ENCODE data around the gene DOC2B. TPM values are rescaled to one million over a fixed set of nuclear protein-coding genes. Genes with fewer than 3 reads are reported as not detected.

The DOC2B gene
- total RNA-seq, 4 donors from 2014 or later = 4.2 to 29.7 (median 6.1) TPM

DNA sequence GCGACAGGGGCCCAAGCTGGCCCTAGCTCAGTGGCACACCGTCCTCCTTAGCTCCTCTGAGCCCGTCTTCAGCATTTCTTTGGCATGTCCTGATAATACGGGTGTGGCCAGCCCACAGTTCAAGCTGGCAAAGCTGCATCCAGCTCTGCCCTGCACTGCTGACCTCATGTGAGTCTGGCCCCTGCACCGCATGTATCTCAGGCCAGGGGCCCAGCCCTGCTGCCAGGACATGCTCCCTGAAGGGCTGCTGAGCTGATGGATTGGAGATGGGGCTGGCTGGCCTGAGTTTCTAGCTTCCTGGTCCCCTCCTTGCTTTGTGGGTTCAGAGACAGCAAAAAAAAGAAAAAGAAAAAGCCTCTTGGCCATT, 2.4 kb downstream of the DOC2B start:
- Histone ChIP-seq H3K36me3 (no peaks in the 10 kb centered on the region), H3K27ac (no peak overlapping the region), H3K4me3 (no peak overlapping the region), H3K9me3 (no peaks in the 10 kb centered on the region), H3K4me1 (peaks cover 0 to 20% (median 5%) of the 10 kb centered on the region in 4 donors), H3K27me3 (peaks cover 0 to 20% of the 10 kb centered on the region in 2 donors)
- TF ChIP-seq, protein P1, sequence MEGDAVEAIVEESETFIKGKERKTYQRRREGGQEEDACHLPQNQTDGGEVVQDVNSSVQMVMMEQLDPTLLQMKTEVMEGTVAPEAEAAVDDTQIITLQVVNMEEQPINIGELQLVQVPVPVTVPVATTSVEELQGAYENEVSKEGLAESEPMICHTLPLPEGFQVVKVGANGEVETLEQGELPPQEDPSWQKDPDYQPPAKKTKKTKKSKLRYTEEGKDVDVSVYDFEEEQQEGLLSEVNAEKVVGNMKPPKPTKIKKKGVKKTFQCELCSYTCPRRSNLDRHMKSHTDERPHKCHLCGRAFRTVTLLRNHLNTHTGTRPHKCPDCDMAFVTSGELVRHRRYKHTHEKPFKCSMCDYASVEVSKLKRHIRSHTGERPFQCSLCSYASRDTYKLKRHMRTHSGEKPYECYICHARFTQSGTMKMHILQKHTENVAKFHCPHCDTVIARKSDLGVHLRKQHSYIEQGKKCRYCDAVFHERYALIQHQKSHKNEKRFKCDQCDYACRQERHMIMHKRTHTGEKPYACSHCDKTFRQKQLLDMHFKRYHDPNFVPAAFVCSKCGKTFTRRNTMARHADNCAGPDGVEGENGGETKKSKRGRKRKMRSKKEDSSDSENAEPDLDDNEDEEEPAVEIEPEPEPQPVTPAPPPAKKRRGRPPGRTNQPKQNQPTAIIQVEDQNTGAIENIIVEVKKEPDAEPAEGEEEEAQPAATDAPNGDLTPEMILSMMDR (IDR thresholded peaks at IDR 0.05) = no peak
- no peak for TF ChIP-seq POLR2A (IDR thresholded peaks at IDR 0.05)
- no peak for DNase-seq

DNA sequence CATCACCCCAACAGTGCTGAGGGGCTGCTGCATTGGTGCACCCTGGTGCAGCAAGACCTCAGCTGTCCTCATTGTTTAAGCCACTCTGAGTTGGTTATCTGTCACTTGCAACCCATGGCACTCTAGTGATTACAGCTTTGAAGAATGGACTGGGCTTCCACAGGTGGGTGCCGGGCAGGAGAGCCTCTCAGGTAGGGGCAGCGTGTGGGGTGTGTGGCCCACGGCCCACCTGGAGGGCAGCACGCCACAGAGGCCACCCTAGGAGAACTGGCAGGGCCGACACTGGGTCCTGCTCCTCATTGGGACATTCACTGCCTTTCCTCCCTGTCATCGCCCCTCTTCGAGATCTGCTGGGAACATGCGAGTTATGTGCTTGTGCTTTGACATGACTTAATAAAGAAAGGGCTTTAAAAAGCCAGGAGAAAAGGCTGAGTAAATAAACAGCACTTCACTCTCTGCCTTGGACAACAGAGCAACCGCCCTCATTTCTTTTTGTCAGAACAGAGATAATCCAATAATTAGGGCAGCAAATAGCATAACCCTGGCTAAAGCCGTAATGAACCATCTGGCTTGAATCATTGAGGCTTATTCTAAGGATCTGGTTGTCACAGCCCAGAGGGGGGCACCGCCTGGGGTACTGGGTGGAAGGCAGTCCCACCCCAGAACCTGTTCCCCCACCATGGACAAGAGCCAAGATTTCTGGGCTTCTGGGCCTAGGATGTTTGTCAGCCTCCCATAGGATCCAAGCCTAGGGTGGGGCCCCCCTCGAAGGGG, 3.0 kb downstream of the DOC2B start:
- H3K4me1 ChIP-seq = peaks cover 0 to 20% (median 5%) of the 10 kb centered on the region in 4 donors
- TF ChIP-seq, protein P1 (IDR thresholded peaks at IDR 0.05) = no peak
- TF ChIP-seq POLR2A (IDR thresholded peaks at IDR 0.05) = no peak
- no peak for DNase-seq
- H3K27me3 ChIP-seq = peaks cover 0 to 20% of the 10 kb centered on the region in 2 donors
- no peaks in the 10 kb centered on the region for H3K36me3 ChIP-seq
- H3K4me3 ChIP-seq = no peak overlapping the region
- H3K9me3 ChIP-seq = no peaks in the 10 kb centered on the region
- H3K27ac ChIP-seq = no peak overlapping the region

DNA sequence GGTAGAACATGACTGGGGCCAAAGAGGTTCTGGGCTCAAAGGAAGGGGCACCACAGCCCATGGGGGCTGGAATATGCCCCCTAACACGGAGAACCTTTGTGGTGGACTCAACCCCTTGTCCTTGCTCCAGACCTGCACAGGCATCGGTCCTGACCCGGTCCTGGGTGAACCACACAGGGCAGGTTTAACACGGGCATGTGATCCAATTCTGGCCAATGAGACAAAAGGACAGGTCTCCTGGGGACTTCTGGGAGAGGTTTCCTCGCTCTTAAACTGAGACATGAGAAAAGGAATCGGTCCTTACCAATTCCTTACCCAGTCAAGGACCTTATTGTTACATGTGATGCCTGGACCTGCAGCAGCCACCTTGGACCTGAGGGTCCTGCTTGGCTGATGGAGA, 3.7 kb downstream of the DOC2B start:
- Histone ChIP-seq H3K4me1 (peaks cover 0 to 20% (median 5%) of the 10 kb centered on the region in 4 donors), H3K27me3 (peaks cover 0 to 20% of the 10 kb centered on the region in 2 donors), H3K9me3 (no peaks in the 10 kb centered on the region), H3K27ac (no peak overlapping the region), H3K36me3 (no peaks in the 10 kb centered on the region), H3K4me3 (no peak overlapping the region)
- no peak for DNase-seq
- TF ChIP-seq, protein P1 (IDR thresholded peaks at IDR 0.05) = no peak
- TF ChIP-seq POLR2A (IDR thresholded peaks at IDR 0.05) = no peak

DNA sequence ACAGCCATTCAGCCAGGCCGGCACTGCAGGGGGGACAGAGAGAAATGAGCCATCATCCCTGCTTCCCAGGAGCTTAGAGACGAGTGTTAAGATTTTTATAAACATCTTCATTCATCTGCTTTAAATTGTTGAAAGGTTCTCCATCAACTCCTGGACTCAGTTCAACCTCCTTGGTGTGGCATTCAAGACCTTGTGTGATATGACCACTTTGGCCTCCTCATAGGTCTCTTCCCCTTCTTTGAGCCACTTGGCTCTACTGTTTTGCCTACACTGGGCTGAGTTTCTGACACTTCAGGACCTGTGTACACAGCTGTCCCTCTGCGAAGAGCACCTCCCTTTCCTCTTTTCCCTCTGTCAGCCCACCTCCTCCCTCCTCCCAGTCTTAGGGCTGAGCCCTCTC, 4.3 kb downstream of the DOC2B start:
- Histone ChIP-seq H3K9me3 (no peaks in the 10 kb centered on the region), H3K27ac (no peak overlapping the region), H3K4me3 (no peak overlapping the region), H3K4me1 (peaks cover 0 to 20% (median 5%) of the 10 kb centered on the region in 4 donors), H3K27me3 (peaks cover 0 to 20% of the 10 kb centered on the region in 2 donors), H3K36me3 (no peaks in the 10 kb centered on the region)
- TF ChIP-seq POLR2A (IDR thresholded peaks at IDR 0.05) = no peak
- TF ChIP-seq, protein P1 (IDR thresholded peaks at IDR 0.05) = no peak
- no peak for DNase-seq

DNA sequence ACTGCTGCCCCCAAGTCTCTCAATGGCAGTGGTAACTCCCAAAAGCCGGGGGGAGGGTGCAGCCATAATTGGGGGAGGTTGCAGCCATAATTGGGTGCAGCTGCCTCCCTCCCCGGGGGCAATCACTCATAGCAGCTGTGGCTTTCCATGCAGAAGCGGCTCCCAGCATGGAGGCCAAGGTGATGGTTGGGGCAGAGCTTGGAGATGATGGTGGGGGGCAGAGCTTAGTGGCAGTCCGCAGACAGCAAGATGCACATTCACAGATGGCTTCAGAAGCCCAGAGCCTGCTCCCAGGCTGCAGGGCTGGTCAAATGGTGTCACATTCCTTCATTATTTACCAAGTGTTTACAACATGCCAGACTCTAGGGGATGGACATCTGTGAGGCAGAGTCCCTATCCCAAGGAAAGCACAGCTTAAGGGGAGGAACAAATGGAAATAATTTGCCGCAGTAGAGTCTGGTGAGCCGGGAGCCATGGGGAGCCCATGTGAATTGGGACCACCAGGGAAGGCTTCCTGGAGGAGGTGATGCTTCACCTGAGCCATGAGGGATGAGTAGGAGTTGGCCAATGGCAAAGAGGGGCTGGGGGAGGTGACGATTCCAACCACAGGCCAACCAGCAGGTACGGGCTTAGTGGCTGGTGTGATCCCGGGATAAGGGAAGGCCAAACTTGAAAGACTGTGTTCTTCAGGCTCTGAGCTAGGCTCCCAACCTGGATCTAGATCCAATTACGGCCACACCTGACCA, 8.1 kb downstream of the DOC2B start:
- no peak overlapping the region for H3K27ac ChIP-seq
- H3K4me1 ChIP-seq = no peaks in the 10 kb centered on the region
- no peak for DNase-seq
- no peaks in the 10 kb centered on the region for H3K9me3 ChIP-seq
- no peaks in the 10 kb centered on the region for H3K36me3 ChIP-seq
- H3K27me3 ChIP-seq = no peaks in the 10 kb centered on the region
- no peak for TF ChIP-seq POLR2A (IDR thresholded peaks at IDR 0.05)
- TF ChIP-seq, protein P1 (IDR thresholded peaks at IDR 0.05) = no peak
- no peak overlapping the region for H3K4me3 ChIP-seq
